AML-193 (cell line): ENCODE data around the gene ACADS.

Experiments
- DNase-seq, 2 experiments: peaks; one replicate each; lab custom pipeline; 2025; lab: John Stamatoyannopoulos, UW

Gene ACADS

GRCh38 chr12:120757226-120757742 lies 31.7 kb downstream of the ACADS start:
- DNase-seq = no peak

- DNase-seq = no peak
Observed at GRCh38 chr12:120757949-120758348, 32.3 kb downstream of the ACADS start.

- DNase-seq = no peak
Observed at GRCh38 chr12:120758798-120759590, 33.4 kb downstream of the ACADS start.

- DNase-seq = no peak
Observed at GRCh38 chr12:120759591-120760348, 34.1 kb downstream of the ACADS start.

- no peak for DNase-seq
Observed at GRCh38 chr12:120760349-120761254, 35.0 kb downstream of the ACADS start.

GRCh38 chr12:120761519-120761934 lies 35.9 kb downstream of the ACADS start:
- no peak for DNase-seq

- DNase-seq = no peak
Observed at GRCh38 chr12:120762086-120762485, 36.5 kb downstream of the ACADS start.

GRCh38 chr12:120763250-120763649 lies 37.6 kb downstream of the ACADS start:
- DNase-seq = no peak

- no peak for DNase-seq
Observed at GRCh38 chr12:120764816-120765215, 39.2 kb downstream of the ACADS start.

GRCh38 chr12:120766566-120766965 lies 40.9 kb downstream of the ACADS start:
- no peak for DNase-seq

GRCh38 chr12:120767071-120768024 lies 41.7 kb downstream of the ACADS start:
- no peak for DNase-seq

GRCh38 chr12:120771097-120771496 lies 45.5 kb downstream of the ACADS start:
- DNase-seq = no peak

- no peak for DNase-seq
Observed at GRCh38 chr12:120774169-120774916, 48.7 kb downstream of the ACADS start.

GRCh38 chr12:120775862-120776552 lies 50.4 kb downstream of the ACADS start:
- DNase-seq = no peak

GRCh38 chr12:120783197-120783596 lies 57.6 kb downstream of the ACADS start:
- peak; percentile 39 to 40 for DNase-seq

GRCh38 chr12:120784804-120785203 lies 59.2 kb downstream of the ACADS start:
- DNase-seq = no peak

- DNase-seq = no peak
Observed at GRCh38 chr12:120787889-120788288, 62.3 kb downstream of the ACADS start.
